A549 (cell line): ENCODE results near the gene COPZ1. TPM values are rescaled to one million over a fixed set of nuclear protein-coding genes. Genes with fewer than 3 reads are reported as not detected.

Source experiments
- ATAC-seq, 2 experiments: fragments of 200-7000 bp in 1 of 2; fragments of >200 bp in 1 of 2; cut with Nextera tagmentation in 1 of 2; cut with Tn5 transposase in 1 of 2; 3 replicates each; pipeline versions ENCODE4 v1.8.0 to v1.9.1; 2018 to 2020; ENCODE audit warnings: mild to moderate bottlenecking in 1 of 2, moderate library complexity in 1 of 2
- CTCF ChIA-PET: fragments of 300-600 bp; sonication (Branson Sonifier 250); formaldehyde crosslinking; extraction: SDS; loops from one replicate; lab custom pipeline; 2021; ENCODE audit warnings: antibody characterized with exemption, inconsistent platforms; lab: Yijun Ruan, JAX
- POLR2A ChIA-PET: fragments of 350-600 bp; formaldehyde crosslinking; extraction: SDS; loops from one replicate; lab custom pipeline; 2021; ENCODE audit warnings: antibody characterized with exemption, inconsistent platforms; lab: Yijun Ruan, JAX
- DNase-seq, 2 experiments: peaks; one replicate each; pipeline versions ENCODE4 v3.0.0 to v3.0.0-alpha.2; 2011 to 2016; ENCODE audit warnings: low read depth in 1 of 2, low spot score in 1 of 2
- FAIRE-seq: peaks from 2 replicates; lab custom pipeline; 2011; peaks lifted over from hg19 to GRCh38; lab: Jason Lieb, UNC
- H3K27ac ChIP-seq, 2 experiments: fragments of >200 bp; sonication (Bioruptor Twin); formaldehyde crosslinking; 3 replicates each; pipeline ENCODE4 v1.5.1; 2016 to 2017
- H3K4me1 ChIP-seq: fragments of >200 bp; sonication (Bioruptor Twin); formaldehyde crosslinking; 3 replicates; pipeline ENCODE4 v1.6.1; 2016
- H3K4me2 ChIP-seq: fragments of >200 bp; sonication (Bioruptor Twin); formaldehyde crosslinking; 3 replicates; pipeline ENCODE4 v1.6.1; 2016
- H3K4me3 ChIP-seq: fragments of >200 bp; sonication (Bioruptor Twin); formaldehyde crosslinking; 3 replicates; pipeline ENCODE4 v1.5.1; 2016
- H3K9me3 ChIP-seq: fragments of >200 bp; sonication (Bioruptor Twin); formaldehyde crosslinking; 3 replicates; pipeline ENCODE4 v1.6.1; 2016
- BHLHE40 ChIP-seq: IDR thresholded peaks from 2 replicates; pipeline ENCODE4 v1.6.1; 2012; ENCODE audit warnings: low read depth, low read length, inconsistent platforms
- CBX2 ChIP-seq: fragments of 200-600 bp; sonication (generic); IDR thresholded peaks from 2 replicates; pipeline ENCODE4 v1.6.1; 2016; ENCODE audit warnings: low read depth, mild to moderate bottlenecking, borderline replicate concordance
- CEBPB ChIP-seq, 2 experiments: fragments of >200 bp in 1 of 2; sonication (Bioruptor Twin) in 1 of 2; formaldehyde crosslinking in 1 of 2; IDR thresholded peaks; 2 replicates each; pipeline ENCODE4 v1.6.1; 2012 to 2016
- CHD4 ChIP-seq: fragments of 200-600 bp; sonication (generic); IDR thresholded peaks from 2 replicates; pipeline ENCODE4 v1.6.1; 2016; ENCODE audit warnings: antibody characterized with exemption, mild to moderate bottlenecking, borderline replicate concordance
- EHMT2 ChIP-seq: fragments of 200-600 bp; sonication (generic); IDR thresholded peaks from 2 replicates; pipeline ENCODE4 v1.6.1; 2016; ENCODE audit warnings: antibody characterized with exemption, low read depth, mild to moderate bottlenecking, moderate library complexity
- FOSB ChIP-seq: fragments of 250-450 bp; sonication (Bioruptor Pico); IDR thresholded peaks from 2 replicates; pipeline ENCODE4 v1.5.0; 2020; ENCODE audit warnings: mild to moderate bottlenecking, moderate library complexity
- FOSL2 ChIP-seq, 2 experiments: fragments of 450-650 bp in 1 of 2; fragments of >200 bp in 1 of 2; sonication (Bioruptor Twin) in 1 of 2; formaldehyde crosslinking; IDR thresholded peaks; 2 replicates each; pipeline versions ENCODE4 v1.5.0 to v1.6.1; 2016 to 2020; ENCODE audit warnings: mild to moderate bottlenecking in 1 of 2, moderate library complexity in 1 of 2
- FOXS1 ChIP-seq: fragments of 250-450 bp; sonication (Bioruptor Pico); IDR thresholded peaks from 2 replicates; pipeline ENCODE4 v1.5.0; 2020; ENCODE audit warnings: mild to moderate bottlenecking, moderate library complexity
- GATA3 ChIP-seq: IDR thresholded peaks from 2 replicates; pipeline ENCODE4 v1.6.1; 2012; ENCODE audit warnings: borderline replicate concordance
- HOXB13 ChIP-seq: fragments of 250-450 bp; sonication (Bioruptor Pico); IDR thresholded peaks from 2 replicates; pipeline ENCODE4 v1.5.0; 2020; ENCODE audit warnings: low read depth, mild to moderate bottlenecking, moderate library complexity
- HOXB5 ChIP-seq: fragments of 250-450 bp; sonication (Bioruptor Pico); IDR thresholded peaks from 2 replicates; pipeline ENCODE4 v1.5.0; 2020; ENCODE audit warnings: mild to moderate bottlenecking, moderate library complexity
- JUNB ChIP-seq: fragments of >200 bp; sonication (Bioruptor Twin); formaldehyde crosslinking; IDR thresholded peaks from 2 replicates; pipeline ENCODE4 v1.6.1; 2016
- KDM1A ChIP-seq: fragments of 200-600 bp; sonication (generic); IDR thresholded peaks from 2 replicates; pipeline ENCODE4 v1.6.1; 2016; ENCODE audit warnings: low read depth, mild to moderate bottlenecking
- KDM5A ChIP-seq: fragments of 200-600 bp; sonication (generic); IDR thresholded peaks from 2 replicates; pipeline ENCODE4 v1.6.1; 2016; ENCODE audit warnings: antibody characterized with exemption, mild to moderate bottlenecking
- MAFK ChIP-seq: fragments of 450-650 bp; IDR thresholded peaks from 2 replicates; pipeline ENCODE4 v1.6.1; 2014; ENCODE audit not compliant: partially characterized antibody
- MAZ ChIP-seq: fragments of 150-350 bp; IDR thresholded peaks from 2 replicates; pipeline ENCODE4 v1.6.1; 2014; ENCODE audit warnings: antibody characterized with exemption, low read depth, low read length, borderline replicate concordance
- MYC ChIP-seq: IDR thresholded peaks from 2 replicates; pipeline ENCODE4 v1.6.1; 2012; ENCODE audit warnings: mild to moderate bottlenecking, inconsistent platforms, low read length, improper control_type of control experiment, borderline replicate concordance
- NFE2L2 ChIP-seq: fragments of 150-350 bp; conservative IDR thresholded peaks from 2 replicates; pipeline ENCODE4 v1.6.1; 2014; ENCODE audit warnings: low read length
- NPAS2 ChIP-seq: fragments of 250-450 bp; sonication (Bioruptor Pico); IDR thresholded peaks from 2 replicates; pipeline ENCODE4 v1.8.0; 2022; ENCODE audit warnings: mild to moderate bottlenecking, moderate library complexity, borderline replicate concordance
- NR3C1 ChIP-seq: fragments of >200 bp; sonication (Bioruptor Twin); formaldehyde crosslinking; IDR thresholded peaks from 3 replicates; pipeline ENCODE4 v1.6.1; 2017
- RAD21 ChIP-seq, 2 experiments: fragments of >200 bp in 1 of 2; sonication (Bioruptor Twin) in 1 of 2; formaldehyde crosslinking in 1 of 2; IDR thresholded peaks in 1 of 2; conservative IDR thresholded peaks in 1 of 2; 2 replicates in 1 of 2; 3 replicates in 1 of 2; pipeline ENCODE4 v1.6.1; 2012 to 2018; ENCODE audit warnings: inconsistent platforms in 1 of 2
- RFX5 ChIP-seq: fragments of 450-650 bp; IDR thresholded peaks from 2 replicates; pipeline ENCODE4 v1.7.1; 2014; ENCODE audit warnings: antibody characterized with exemption, mild to moderate bottlenecking, moderate library complexity
- TP53 ChIP-seq: fragments of 250-450 bp; sonication (Bioruptor Pico); IDR thresholded peaks from 2 replicates; pipeline ENCODE4 v1.5.0; 2021; ENCODE audit warnings: mild to moderate bottlenecking, moderate library complexity
- WGBS: methylation state at CpG from one replicate; pipeline ENCODE4 v1.1.6; 2017; ENCODE audit errors: missing lambda C conversion rate; 5-methylcytosine and 5-hydroxymethylcytosine counted together
- polyA plus RNA-seq, 4 experiments: library from polyadenylated mRNA; depleted of rRNA in 3 of 4; stranded (reverse); fragments of >200 nt; fragmentation: RNase III in 1 of 4; extraction: RNeasy Plus Mini Kit Qiagen cat#74134 plus additional on column Dnase treatment in 1 of 4; gene quantifications; 2 replicates in 3 of 4; 3 replicates in 1 of 4; pipeline ENCODE4 v1.2.3, GENCODE V29; 2011 to 2017
- TF ChIP-seq, protein P1 (sequence below): fragments of 200-600 bp; sonication (generic); IDR thresholded peaks from 2 replicates; pipeline ENCODE4 v1.6.1; 2016; ENCODE audit warnings: antibody characterized with exemption, mild to moderate bottlenecking, moderate library complexity
- TF ChIP-seq, protein P2 (sequence below): fragments of >200 bp; sonication (Bioruptor Twin); formaldehyde crosslinking; IDR thresholded peaks from 3 replicates; pipeline ENCODE4 v1.6.1; 2016
- TF ChIP-seq, protein P3 (sequence below): IDR thresholded peaks from 2 replicates; pipeline ENCODE4 v1.6.1; 2012

The COPZ1 gene
- polyA plus RNA-seq, 2 of the 4 experiments (the other 2 are of a cell fraction), result 300 to 613 TPM

DNA sequence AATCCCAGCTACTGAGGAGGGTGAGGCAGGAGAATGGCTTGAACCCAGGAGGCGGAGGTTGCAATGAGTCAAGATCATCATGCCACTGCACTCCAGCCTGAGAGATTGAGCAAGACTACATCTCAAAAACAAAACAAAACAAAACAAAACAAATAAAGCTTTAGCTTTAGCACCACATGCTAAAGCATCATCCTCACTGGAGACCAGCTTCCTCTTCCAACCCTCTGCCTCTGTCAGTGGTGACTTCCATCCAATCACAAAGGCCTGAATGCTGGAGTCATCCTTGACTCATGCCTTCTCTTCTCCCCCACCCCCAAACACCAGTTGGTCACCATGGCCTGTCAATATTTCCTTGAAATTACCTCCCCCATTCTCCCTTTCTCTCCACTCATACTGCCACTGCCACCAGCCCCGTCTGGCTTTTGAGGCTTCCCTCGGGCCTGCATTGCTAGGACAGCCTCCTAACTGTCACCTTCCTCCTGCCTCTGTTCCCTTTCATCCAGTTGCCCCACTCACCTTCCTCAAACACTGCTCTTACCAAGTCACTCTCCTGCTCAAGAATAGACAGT, 58.2 kb downstream of the COPZ1 start:
- DNase-seq (peak in 1 of 2 experiments; percentile 83), FAIRE-seq (no peak), ATAC-seq (peak; percentile 14 to 33; a peak in 3 of 6 replicates)
- Histone ChIP-seq H3K4me1 (peaks cover 31% of the 10 kb centered on the region), H3K9me3 (no peaks in the 10 kb centered on the region), H3K4me2 (peak overlapping the region; percentile 12; the same call in 1 of the 3 replicates), H3K4me3 (no peak overlapping the region), H3K27ac (peak overlapping the region in 1 of 2 experiments; percentile 29; a peak in 1 of 6 replicates)
- no peak for TF ChIP-seq EHMT2
- TF ChIP-seq, protein P1, sequence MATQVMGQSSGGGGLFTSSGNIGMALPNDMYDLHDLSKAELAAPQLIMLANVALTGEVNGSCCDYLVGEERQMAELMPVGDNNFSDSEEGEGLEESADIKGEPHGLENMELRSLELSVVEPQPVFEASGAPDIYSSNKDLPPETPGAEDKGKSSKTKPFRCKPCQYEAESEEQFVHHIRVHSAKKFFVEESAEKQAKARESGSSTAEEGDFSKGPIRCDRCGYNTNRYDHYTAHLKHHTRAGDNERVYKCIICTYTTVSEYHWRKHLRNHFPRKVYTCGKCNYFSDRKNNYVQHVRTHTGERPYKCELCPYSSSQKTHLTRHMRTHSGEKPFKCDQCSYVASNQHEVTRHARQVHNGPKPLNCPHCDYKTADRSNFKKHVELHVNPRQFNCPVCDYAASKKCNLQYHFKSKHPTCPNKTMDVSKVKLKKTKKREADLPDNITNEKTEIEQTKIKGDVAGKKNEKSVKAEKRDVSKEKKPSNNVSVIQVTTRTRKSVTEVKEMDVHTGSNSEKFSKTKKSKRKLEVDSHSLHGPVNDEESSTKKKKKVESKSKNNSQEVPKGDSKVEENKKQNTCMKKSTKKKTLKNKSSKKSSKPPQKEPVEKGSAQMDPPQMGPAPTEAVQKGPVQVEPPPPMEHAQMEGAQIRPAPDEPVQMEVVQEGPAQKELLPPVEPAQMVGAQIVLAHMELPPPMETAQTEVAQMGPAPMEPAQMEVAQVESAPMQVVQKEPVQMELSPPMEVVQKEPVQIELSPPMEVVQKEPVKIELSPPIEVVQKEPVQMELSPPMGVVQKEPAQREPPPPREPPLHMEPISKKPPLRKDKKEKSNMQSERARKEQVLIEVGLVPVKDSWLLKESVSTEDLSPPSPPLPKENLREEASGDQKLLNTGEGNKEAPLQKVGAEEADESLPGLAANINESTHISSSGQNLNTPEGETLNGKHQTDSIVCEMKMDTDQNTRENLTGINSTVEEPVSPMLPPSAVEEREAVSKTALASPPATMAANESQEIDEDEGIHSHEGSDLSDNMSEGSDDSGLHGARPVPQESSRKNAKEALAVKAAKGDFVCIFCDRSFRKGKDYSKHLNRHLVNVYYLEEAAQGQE, result no peak
- TF ChIP-seq MAZ, result no peak
- no peak for TF ChIP-seq HOXB13 (CRISPR knock-in tag)
- no peak for TF ChIP-seq FOXS1 (CRISPR knock-in tag)
- TF ChIP-seq NR3C1, result no peak
- TF ChIP-seq CBX2, result no peak
- TF ChIP-seq NPAS2 (CRISPR knock-in tag), result no peak
- no peak for TF ChIP-seq FOSL2 (IDR thresholded peaks at IDR 0.05)
- TF ChIP-seq FOSL2 (CRISPR knock-in tag; IDR thresholded peaks at IDR 0.05), result peak; percentile 65
- no peak for TF ChIP-seq GATA3
- no peak for TF ChIP-seq MAFK
- no peak for TF ChIP-seq FOSB (CRISPR knock-in tag)
- TF ChIP-seq, protein P2, sequence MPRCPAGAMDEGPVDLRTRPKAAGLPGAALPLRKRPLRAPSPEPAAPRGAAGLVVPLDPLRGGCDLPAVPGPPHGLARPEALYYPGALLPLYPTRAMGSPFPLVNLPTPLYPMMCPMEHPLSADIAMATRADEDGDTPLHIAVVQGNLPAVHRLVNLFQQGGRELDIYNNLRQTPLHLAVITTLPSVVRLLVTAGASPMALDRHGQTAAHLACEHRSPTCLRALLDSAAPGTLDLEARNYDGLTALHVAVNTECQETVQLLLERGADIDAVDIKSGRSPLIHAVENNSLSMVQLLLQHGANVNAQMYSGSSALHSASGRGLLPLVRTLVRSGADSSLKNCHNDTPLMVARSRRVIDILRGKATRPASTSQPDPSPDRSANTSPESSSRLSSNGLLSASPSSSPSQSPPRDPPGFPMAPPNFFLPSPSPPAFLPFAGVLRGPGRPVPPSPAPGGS, result no peak
- TF ChIP-seq HOXB5 (CRISPR knock-in tag), result no peak
- TF ChIP-seq KDM5A, result no peak
- TF ChIP-seq, protein P3, sequence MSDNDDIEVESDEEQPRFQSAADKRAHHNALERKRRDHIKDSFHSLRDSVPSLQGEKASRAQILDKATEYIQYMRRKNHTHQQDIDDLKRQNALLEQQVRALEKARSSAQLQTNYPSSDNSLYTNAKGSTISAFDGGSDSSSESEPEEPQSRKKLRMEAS, result peak; percentile 32; the same call in 1 of the 2 replicates
- TF ChIP-seq BHLHE40, result no peak
- TF ChIP-seq TP53 (CRISPR knock-in tag), result no peak
- TF ChIP-seq KDM1A, result no peak
- TF ChIP-seq MYC, result no peak
- no peak for TF ChIP-seq JUNB
- no peak for TF ChIP-seq CHD4
- TF ChIP-seq NFE2L2, result no peak
- TF ChIP-seq RFX5, result no peak
- TF ChIP-seq CEBPB (IDR thresholded peaks at IDR 0.05), result 0 out of 4 replicates have a peak, but pooled peaks of 1 of the 2 experiments have one; percentile 38
- no peak for TF ChIP-seq RAD21 (conservative IDR thresholded peaks at IDR 0.05 in 1 of 2, IDR thresholded peaks at IDR 0.05 in 1 of 2)
- CTCF ChIA-PET, result interaction anchor here (0.8 to 11.5 kb wide), 7 partner anchors 9 to 168 kb away, joined by 3 to 224 read pairs (median 12); no protein-coding TSS in a partner anchor
- 81% methylated on average over 3 of the region's 3 CpGs for WGBS
- POLR2A ChIA-PET, result no interaction called here
